OCI-LY1 (cell line): Measurements from ENCODE around the gene FTL.
"Not testable (repeated sequence)": the region's sequence is repeated elsewhere in the genome, so short reads cannot be mapped to it uniquely, and the experiment has no call there.

ENCODE experiments used
- H2AFZ ChIP-seq: fragments of 200-600 bp; sonication (generic), shearing (Covaris generic); 2 replicates; pipeline ENCODE4 v1.6.0; 2014; ENCODE audit warnings: antibody characterized with exemption, mild to moderate bottlenecking, low read length
- H3F3A ChIP-seq: fragments of 200-600 bp; sonication (generic), shearing (Covaris generic); 2 replicates; pipeline ENCODE4 v1.6.0; 2014; ENCODE audit warnings: mild to moderate bottlenecking, antibody characterized with exemption, low read length, moderate library complexity; ENCODE audit not compliant: insufficient read depth
- H3K27ac ChIP-seq: fragments of 200-600 bp; sonication (generic); 2 replicates; pipeline ENCODE4 v1.5.1; 2014; ENCODE audit warnings: low read length, mixed run types, mild to moderate bottlenecking, low read depth; ENCODE audit not compliant: poor library complexity, severe bottlenecking
- H3K27me3 ChIP-seq: fragments of 200-600 bp; sonication (generic); 2 replicates; pipeline ENCODE4 v1.6.0; 2014; ENCODE audit warnings: antibody characterized with exemption, mild to moderate bottlenecking, low read length, moderate library complexity; ENCODE audit not compliant: insufficient read depth
- H3K36me3 ChIP-seq: fragments of 200-600 bp; sonication (generic); 2 replicates; pipeline ENCODE4 v1.6.1; 2014; ENCODE audit warnings: mild to moderate bottlenecking, antibody characterized with exemption, low read length, moderate library complexity, mixed read lengths; ENCODE audit not compliant: insufficient read depth
- H3K4me1 ChIP-seq: fragments of 200-600 bp; sonication (generic); 2 replicates; pipeline ENCODE4 v1.5.1; 2014; ENCODE audit warnings: mild to moderate bottlenecking, low read length, moderate library complexity; ENCODE audit not compliant: insufficient read depth, severe bottlenecking
- H3K4me2 ChIP-seq: fragments of 200-600 bp; sonication (generic), shearing (Covaris generic); 2 replicates; pipeline ENCODE4 v1.6.1; 2014; ENCODE audit warnings: low read length
- H3K4me3 ChIP-seq: fragments of 200-600 bp; sonication (generic); 2 replicates; pipeline ENCODE4 v1.5.1; 2014; ENCODE audit warnings: low read length, low read depth, mild to moderate bottlenecking, mixed read lengths; ENCODE audit not compliant: poor library complexity, severe bottlenecking
- H3K79me2 ChIP-seq: fragments of 200-600 bp; shearing (Covaris generic); 2 replicates; pipeline ENCODE4 v1.6.1; 2016; ENCODE audit warnings: mixed run types, low read length, mixed read lengths; ENCODE audit not compliant: insufficient read depth
- H3K9ac ChIP-seq: fragments of 200-600 bp; sonication (generic), shearing (Covaris generic); 2 replicates; pipeline ENCODE4 v1.6.1; 2014; ENCODE audit warnings: mild to moderate bottlenecking, low read length, mixed read lengths
- H3K9me2 ChIP-seq: fragments of 200-600 bp; sonication (generic), shearing (Covaris generic); 2 replicates; pipeline ENCODE4 v1.6.1; 2014; ENCODE audit warnings: low read depth, mild to moderate bottlenecking, low read length, mixed read lengths
- H3K9me3 ChIP-seq: fragments of 200-600 bp; shearing (Covaris generic); 2 replicates; pipeline ENCODE4 v1.6.1; 2014; ENCODE audit warnings: low read length, mixed read lengths
- H4K20me1 ChIP-seq: fragments of 200-600 bp; sonication (generic), shearing (Covaris generic); 2 replicates; pipeline ENCODE4 v1.6.0; 2016; ENCODE audit warnings: mild to moderate bottlenecking, low read length; ENCODE audit not compliant: insufficient read depth
- CTCF ChIP-seq: fragments of 200-600 bp; sonication (generic), shearing (Covaris generic); IDR thresholded peaks from 2 replicates; pipeline ENCODE4 v1.5.1; 2017; ENCODE audit warnings: mild to moderate bottlenecking, antibody characterized with exemption, low read length, moderate library complexity, mixed read lengths
- EZH2 ChIP-seq: fragments of 200-600 bp; sonication (generic), shearing (Covaris generic); IDR thresholded peaks from 2 replicates; pipeline ENCODE4 v1.8.0; 2017; ENCODE audit warnings: borderline replicate concordance, mixed run types, mild to moderate bottlenecking, antibody characterized with exemption, low read length, moderate library complexity, mixed read lengths

Gene FTL

DNA sequence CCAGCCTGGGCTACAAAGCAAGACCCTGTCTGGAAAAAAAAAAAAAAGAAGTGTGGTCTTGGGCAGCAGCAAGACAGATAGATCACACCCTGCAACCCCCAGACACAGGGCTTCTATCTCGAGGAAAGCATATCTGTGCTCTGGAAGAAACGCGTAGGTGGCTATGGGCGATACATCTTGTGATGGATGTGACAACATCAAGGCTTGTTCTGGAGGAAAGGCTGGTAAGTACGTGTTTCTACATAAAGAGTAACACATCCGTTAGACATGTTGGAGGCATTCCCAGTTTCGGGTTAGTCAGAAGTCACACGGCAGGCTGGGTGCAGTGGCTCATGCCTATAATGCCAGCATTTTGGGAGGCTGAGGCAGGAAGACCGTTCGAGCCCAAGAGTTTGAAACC, 38.2 kb upstream of the FTL start:
- Histone ChIP-seq H3K36me3 (no peaks in the 10 kb centered on the region), H3K9me3 (no peaks in the 10 kb centered on the region), H3K4me2 (no peak overlapping the region), H3F3A (no peaks in the 10 kb centered on the region), H3K79me2 (no peaks in the 10 kb centered on the region), H3K4me3 (no peak overlapping the region), H3K4me1 (no peaks in the 10 kb centered on the region), H3K27ac (no peak overlapping the region), H3K9me2 (no peaks in the 10 kb centered on the region), H4K20me1 (no peaks in the 10 kb centered on the region), H3K27me3 (no peaks in the 10 kb centered on the region; the same call in 1 of the 2 replicates), H2AFZ (no peak overlapping the region), H3K9ac (no peak overlapping the region)
- no peak for TF ChIP-seq CTCF
- TF ChIP-seq EZH2 = no peak

GRCh38 chr19:48927692-48928091, 37.4 kb upstream of the FTL start:
- not testable (repeated sequence) for H3K27ac ChIP-seq, H3K4me2 ChIP-seq, H3F3A ChIP-seq

DNA sequence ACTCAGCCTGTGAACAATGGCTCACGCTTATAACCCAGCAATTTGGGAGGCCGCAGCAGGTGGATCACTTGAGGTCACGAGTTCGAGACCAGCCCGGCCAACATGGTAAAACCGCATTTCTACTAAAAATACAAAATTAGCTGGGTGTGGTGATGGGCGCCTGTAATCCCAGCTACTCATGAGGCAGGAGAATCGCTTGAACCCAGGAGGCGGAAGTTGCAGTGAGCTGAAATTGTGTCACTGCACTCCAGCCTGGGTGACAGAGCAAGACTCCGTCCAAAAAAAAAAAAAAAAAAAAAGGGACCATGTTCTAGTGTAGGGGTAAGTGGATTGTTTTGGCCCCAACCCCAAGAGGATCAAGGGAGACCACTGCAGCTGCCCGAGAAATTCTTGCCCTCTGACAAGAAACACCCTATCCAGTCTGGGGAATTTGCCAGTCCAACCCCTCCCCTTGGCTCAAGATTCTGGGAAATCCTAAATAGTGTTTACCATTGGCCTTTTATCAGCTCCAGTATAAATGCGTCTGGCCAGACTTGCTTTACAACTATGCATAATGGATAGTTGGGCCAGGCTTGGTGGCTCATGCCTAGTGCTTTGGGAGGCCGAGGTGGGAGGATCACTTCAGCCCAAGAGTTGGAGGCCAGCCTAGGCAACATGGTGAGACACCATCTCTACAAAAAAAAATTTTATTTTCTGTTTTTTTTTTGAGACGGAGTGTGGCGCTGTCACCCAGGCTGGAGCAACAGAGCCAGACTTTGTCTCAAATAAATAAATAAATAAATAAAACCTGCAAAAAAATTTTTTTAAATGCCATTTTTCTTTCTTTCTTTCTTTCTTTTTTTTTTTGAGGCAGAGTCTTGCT, 36.7 kb upstream of the FTL start:
- H3K4me3 ChIP-seq = no peak overlapping the region
- no peak for TF ChIP-seq CTCF
- TF ChIP-seq EZH2 = no peak
- H4K20me1 ChIP-seq = no peaks in the 10 kb centered on the region
- no peaks in the 10 kb centered on the region for H3K36me3 ChIP-seq
- no peak overlapping the region for H3K27ac ChIP-seq
- H2AFZ ChIP-seq = no peak overlapping the region
- no peak overlapping the region for H3K4me2 ChIP-seq
- no peaks in the 10 kb centered on the region; the same call in 1 of the 2 replicates for H3K27me3 ChIP-seq
- H3K9ac ChIP-seq = no peak overlapping the region
- H3F3A ChIP-seq = no peaks in the 10 kb centered on the region
- H3K4me1 ChIP-seq = peaks cover 5% of the 10 kb centered on the region
- H3K79me2 ChIP-seq = no peaks in the 10 kb centered on the region
- H3K9me2 ChIP-seq = no peaks in the 10 kb centered on the region
- H3K9me3 ChIP-seq = no peaks in the 10 kb centered on the region

More at GRCh38 chr19:48927692-48928091, 37.4 kb upstream of the FTL start:
- not testable (repeated sequence) for H3K27me3 ChIP-seq, H4K20me1 ChIP-seq, H2AFZ ChIP-seq, H3K9ac ChIP-seq, H3K4me3 ChIP-seq, H3K9me2 ChIP-seq, H3K9me3 ChIP-seq, H3K36me3 ChIP-seq, H3K4me1 ChIP-seq, H3K79me2 ChIP-seq

DNA sequence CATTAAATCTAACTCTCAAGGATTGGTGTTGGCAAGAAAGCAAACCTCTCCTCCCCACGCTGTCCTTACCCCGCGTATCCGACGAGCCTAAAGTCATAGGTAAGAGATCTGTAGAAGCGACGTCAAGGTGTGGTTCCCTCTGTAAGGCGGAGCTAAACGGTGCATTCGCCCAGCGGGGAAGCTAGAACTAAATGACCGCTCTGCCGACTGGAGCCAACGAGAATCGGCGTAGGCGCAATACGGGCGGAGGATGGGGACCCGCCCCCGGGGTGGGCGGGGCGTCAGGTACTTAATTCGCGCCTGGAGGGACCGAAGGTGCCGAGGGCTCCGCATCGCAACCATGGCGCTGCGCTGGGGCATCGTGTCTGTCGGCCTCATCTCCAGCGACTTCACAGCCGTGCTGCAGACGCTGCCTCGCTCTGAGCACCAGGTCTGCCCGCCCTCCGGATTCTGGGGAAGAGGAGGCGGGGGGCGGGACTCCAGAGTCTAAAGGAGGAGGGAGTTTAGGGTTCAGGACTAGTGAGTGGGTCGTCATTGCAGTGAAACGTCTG, 31.7 kb upstream of the FTL start, which contains the start of gene DHDH:
DHDH (plus strand) TSS at position 318 of the 551 bp plus-strand sequence; CDS start at position 341, 23 bp downstream.
- H3K27ac ChIP-seq = no peak within 1 kb of the TSS
- no peaks in the 10 kb centered on the region for H3K9me2 ChIP-seq
- peak within 1 kb of the TSS; percentile 59 for H3K4me3 ChIP-seq
- H3K9ac ChIP-seq = peak within 1 kb of the TSS; percentile 49
- H3K79me2 ChIP-seq = no peaks in the 10 kb centered on the region
- H3K9me3 ChIP-seq = no peaks in the 10 kb centered on the region
- no peaks in the 10 kb centered on the region for H3K36me3 ChIP-seq
- TF ChIP-seq EZH2 = no peak
- H4K20me1 ChIP-seq = no peaks in the 10 kb centered on the region
- peak within 1 kb of the TSS; percentile 75; the same call in 1 of the 2 replicates for H2AFZ ChIP-seq
- H3K4me2 ChIP-seq = peak within 1 kb of the TSS; percentile 77
- no peaks in the 10 kb centered on the region for H3K27me3 ChIP-seq
- no peaks in the 10 kb centered on the region for H3F3A ChIP-seq
- peaks cover 12% of the 10 kb centered on the region for H3K4me1 ChIP-seq
